H7 (cell line): ENCODE results near the gene RAB11FIP4. TPM values are rescaled to one million over a fixed set of nuclear protein-coding genes. Genes with fewer than 3 reads are reported as not detected.

Source experiments
- DNase-seq: peaks from one replicate; pipeline ENCODE4 v3.0.0; 2012
- H3K27me3 ChIP-seq: 2 replicates; pipeline ENCODE4 v1.6.0; 2011; ENCODE audit warnings: mild to moderate bottlenecking, low read length; ENCODE audit not compliant: control insufficient read depth, insufficient read depth
- H3K36me3 ChIP-seq: replicated peaks from 2 replicates; pipeline ENCODE4 v1.5.1; 2011; ENCODE audit warnings: low read length; ENCODE audit not compliant: control insufficient read depth, insufficient read depth
- H3K4me3 ChIP-seq: 2 replicates; pipeline ENCODE4 v1.5.1; 2011; ENCODE audit warnings: low read depth, mild to moderate bottlenecking, control low read depth, low read length, moderate library complexity; ENCODE audit not compliant: insufficient read depth
- total RNA-seq: library from RNA; depleted of rRNA; stranded (reverse); fragments of >200 nt; shearing (Covaris generic); gene quantifications from 2 replicates; pipeline ENCODE4 v1.2.3, GENCODE V29; 2014

RAB11FIP4 gene
- total RNA-seq, 1 experiment from 2014 or later: 21.9 TPM

- Histone ChIP-seq H3K4me3 (no peak overlapping the region), H3K27me3 (peaks cover 13% of the 10 kb centered on the region), H3K36me3 (no peaks in the 10 kb centered on the region)
- no peak for DNase-seq
Measured at GRCh38 chr17:31484821-31485220, 93.3 kb downstream of the RAB11FIP4 start.

- H3K27me3 ChIP-seq: peaks cover 13% of the 10 kb centered on the region
- no peak overlapping the region for H3K4me3 ChIP-seq
- no peaks in the 10 kb centered on the region for H3K36me3 ChIP-seq
- no peak for DNase-seq
Measured at GRCh38 chr17:31486351-31487062, 95.0 kb downstream of the RAB11FIP4 start.

GRCh38 chr17:31487063-31487647 is 95.7 kb downstream of the RAB11FIP4 start:
- H3K4me3 ChIP-seq: peak overlapping the region; percentile 41
- no peak for DNase-seq
- peaks cover 13% of the 10 kb centered on the region for H3K27me3 ChIP-seq
- H3K36me3 ChIP-seq: no peaks in the 10 kb centered on the region

- Histone ChIP-seq H3K27me3 (peaks cover 13% of the 10 kb centered on the region), H3K36me3 (no peaks in the 10 kb centered on the region), H3K4me3 (peak overlapping the region; percentile 68)
- DNase-seq: peak; percentile 100
Measured at GRCh38 chr17:31487648-31488263, 96.3 kb downstream of the RAB11FIP4 start.

- Histone ChIP-seq H3K36me3 (no peaks in the 10 kb centered on the region), H3K27me3 (peaks cover 13% of the 10 kb centered on the region)
- no peak for DNase-seq
Measured at GRCh38 chr17:31488264-31488981, 96.9 kb downstream of the RAB11FIP4 start.

GRCh38 chr17:31488982-31489294 is 97.5 kb downstream of the RAB11FIP4 start:
- peak; percentile 49 for DNase-seq
- Histone ChIP-seq H3K4me3 (peak overlapping the region; percentile 68), H3K27me3 (peaks cover 13% of the 10 kb centered on the region), H3K36me3 (no peaks in the 10 kb centered on the region)

More at GRCh38 chr17:31488264-31488981, 96.9 kb downstream of the RAB11FIP4 start:
- H3K4me3 ChIP-seq: peak overlapping the region; percentile 68

- DNase-seq: peak; percentile 89
- peak overlapping the region; percentile 68; the same call in 1 of the 2 replicates for H3K4me3 ChIP-seq
- H3K27me3 ChIP-seq: peaks cover 13% of the 10 kb centered on the region
- no peaks in the 10 kb centered on the region for H3K36me3 ChIP-seq
Measured at GRCh38 chr17:31489295-31490018, 98.0 kb downstream of the RAB11FIP4 start.

GRCh38 chr17:31490019-31490650 is 98.7 kb downstream of the RAB11FIP4 start:
- no peaks in the 10 kb centered on the region for H3K36me3 ChIP-seq
- no peak overlapping the region for H3K4me3 ChIP-seq
- peaks cover 13% of the 10 kb centered on the region for H3K27me3 ChIP-seq
- no peak for DNase-seq

GRCh38 chr17:31490671-31491375 is 99.3 kb downstream of the RAB11FIP4 start:
- Histone ChIP-seq H3K36me3 (no peaks in the 10 kb centered on the region), H3K4me3 (no peak overlapping the region), H3K27me3 (peaks cover 13% of the 10 kb centered on the region)
- DNase-seq: no peak

- Histone ChIP-seq H3K27me3 (peaks cover 13% of the 10 kb centered on the region), H3K36me3 (no peaks in the 10 kb centered on the region), H3K4me3 (no peak overlapping the region)
- DNase-seq: no peak
Measured at GRCh38 chr17:31491376-31492131, 100.1 kb downstream of the RAB11FIP4 start.

- H3K4me3 ChIP-seq: no peak overlapping the region
Measured at GRCh38 chr17:31492206-31492605, 100.7 kb downstream of the RAB11FIP4 start.

GRCh38 chr17:31492880-31493655 is 101.6 kb downstream of the RAB11FIP4 start:
- no peaks in the 10 kb centered on the region for H3K36me3 ChIP-seq
- peaks cover 11% of the 10 kb centered on the region for H3K27me3 ChIP-seq
- no peak overlapping the region for H3K4me3 ChIP-seq
- DNase-seq: no peak

More at GRCh38 chr17:31492206-31492605, 100.7 kb downstream of the RAB11FIP4 start:
- Histone ChIP-seq H3K27me3 (peaks cover 11% of the 10 kb centered on the region), H3K36me3 (no peaks in the 10 kb centered on the region)
- DNase-seq: no peak
